Right renal cortex interstitium (tissue), 3 donors: ENCODE measurements around the gene ZNF345. TPM values are rescaled to one million over a fixed set of nuclear protein-coding genes. Genes with fewer than 3 reads are reported as not detected.

Experiments
- DNase-seq, 3 donors: peaks; one replicate each; pipeline ENCODE4 v3.0.0-alpha.2; 2013; ENCODE audit warnings: low read depth in 3 of 3, low spot score in 2 of 3
- polyA plus RNA-seq, 3 donors: library from polyadenylated mRNA; unstranded; fragments of 120-200 nt; gene quantifications; one replicate each; pipeline ENCODE4 v1.2.1, GENCODE V29; 2013; ENCODE audit not compliant: insufficient read length in 3 of 3

Gene ZNF345
- polyA plus RNA-seq, 3 donors: 13.0 to 14.0 (median 13.5) TPM

- DNase-seq: peak; percentile 80 to 89 (median 85)
Measured at GRCh38 chr19:36915992-36916830, 65.5 kb downstream of the ZNF345 start, which contains the start of the genes ZNF568 and ZNF829. TSS of gene ZNF568 (plus strand) at chr19:36916332. CDS start at chr19:36922771, 6,439 bp downstream. TSS of gene ZNF829 (minus strand) at chr19:36916291. CDS start at chr19:36915167, 1,124 bp downstream.

- peak in 1 of 3 donors; percentile 9 for DNase-seq
Measured at GRCh38 chr19:36916991-36917390, 66.3 kb downstream of the ZNF345 start.

GRCh38 chr19:36918090-36918489 is 67.4 kb downstream of the ZNF345 start:
- DNase-seq: no peak

Other genes with a start within 250 kb of the ZNF345 start
- 1 to 10 TPM; 5.4 to 5.9 (median 5.5) TPM for gene ZNF382, start 245.6 kb upstream of the ZNF345 start, polyA plus RNA-seq
- 10 to 100 TPM in 2 of 3 donors, 1 to 10 TPM in 1; 9.9 to 14.4 (median 12.4) TPM for gene ZNF461, start 184.0 kb upstream of the ZNF345 start, polyA plus RNA-seq
- 10 to 100 TPM; 13.9 to 16.0 (median 15.3) TPM for gene ZNF567, start 163.3 kb upstream of the ZNF345 start, polyA plus RNA-seq
- 1 to 10 TPM; 2.9 to 3.4 (median 3.1) TPM for gene ZNF850, start 78.1 kb upstream of the ZNF345 start, polyA plus RNA-seq
- 10 to 100 TPM; 11.4 to 12.4 (median 12.4) TPM for gene ZNF790, start 12.5 kb upstream of the ZNF345 start, polyA plus RNA-seq
- gene ZNF829, start 65.4 kb downstream of the ZNF345 start, polyA plus RNA-seq: 1 to 10 TPM; 6.8 to 7.6 (median 7.1) TPM
- 10 to 100 TPM; 24.8 to 26.1 (median 26.0) TPM for gene ZNF568, start 65.5 kb downstream of the ZNF345 start, polyA plus RNA-seq
- gene ZNF420, start 227.6 kb downstream of the ZNF345 start, polyA plus RNA-seq: 10 to 100 TPM; 25.9 to 27.9 (median 26.6) TPM